Peyer's patch (tissue), 4 donors: ENCODE data around the gene THBS3. TPM values are rescaled to one million over a fixed set of nuclear protein-coding genes. Genes with fewer than 3 reads are reported as not detected.

Experiments
- DNase-seq, 3 donors: peaks; one replicate each; pipeline ENCODE4 v3.0.0-alpha.2; 2017 to 2019
- H3K27ac ChIP-seq, 4 donors: fragments of 200-600 bp; sonication (generic); one replicate each; pipeline ENCODE4 v1.5.1; 2016 to 2019
- H3K27me3 ChIP-seq, 2 donors: fragments of 200-600 bp; sonication (generic); one replicate each; pipeline ENCODE4 v1.5.1; 2019
- H3K36me3 ChIP-seq, 3 donors: fragments of 200-600 bp; sonication (generic); one replicate each; pipeline ENCODE4 v1.5.1; 2016 to 2019
- H3K4me1 ChIP-seq, 4 donors: fragments of 200-600 bp; sonication (generic); one replicate each; pipeline ENCODE4 v1.5.1; 2016 to 2019
- H3K4me3 ChIP-seq, 4 donors: fragments of 200-600 bp; sonication (generic); 1 replicate in 3 of 4; 2 replicates in 1 of 4; pipeline ENCODE4 v1.5.1; 2016 to 2019; ENCODE audit warnings: mild to moderate bottlenecking in 1 of 4
- H3K9me3 ChIP-seq, 4 donors: fragments of 200-600 bp; sonication (generic); one replicate each; pipeline ENCODE4 v1.5.1; 2016 to 2019; ENCODE audit warnings: mild to moderate bottlenecking in 1 of 4
- POLR2A ChIP-seq, 2 donors: fragments of 450-650 bp; IDR thresholded peaks; one replicate each; pipeline ENCODE4 v1.5.1; 2017; ENCODE audit warnings: antibody characterized with exemption in 2 of 2, mild to moderate bottlenecking in 2 of 2, moderate library complexity in 2 of 2
- total RNA-seq, 4 donors: library from RNA; depleted of rRNA; stranded (reverse); fragments of >200 nt; gene quantifications; one replicate each; pipeline ENCODE4 v1.1.0, GENCODE V29; 2016
- TF ChIP-seq, protein P1 (sequence below), 6 experiments: fragments of 450-650 bp in 4 of 6; fragments of 200-600 bp in 2 of 6; sonication (generic) in 1 of 6; IDR thresholded peaks; one replicate each; pipeline ENCODE4 v1.5.1; 2017 to 2019; ENCODE audit warnings: antibody characterized with exemption in 6 of 6, mild to moderate bottlenecking in 3 of 6, moderate library complexity in 1 of 6

The THBS3 gene
- total RNA-seq, 4 donors from 2014 or later = 15.9 to 58.6 (median 46.5) TPM

DNA sequence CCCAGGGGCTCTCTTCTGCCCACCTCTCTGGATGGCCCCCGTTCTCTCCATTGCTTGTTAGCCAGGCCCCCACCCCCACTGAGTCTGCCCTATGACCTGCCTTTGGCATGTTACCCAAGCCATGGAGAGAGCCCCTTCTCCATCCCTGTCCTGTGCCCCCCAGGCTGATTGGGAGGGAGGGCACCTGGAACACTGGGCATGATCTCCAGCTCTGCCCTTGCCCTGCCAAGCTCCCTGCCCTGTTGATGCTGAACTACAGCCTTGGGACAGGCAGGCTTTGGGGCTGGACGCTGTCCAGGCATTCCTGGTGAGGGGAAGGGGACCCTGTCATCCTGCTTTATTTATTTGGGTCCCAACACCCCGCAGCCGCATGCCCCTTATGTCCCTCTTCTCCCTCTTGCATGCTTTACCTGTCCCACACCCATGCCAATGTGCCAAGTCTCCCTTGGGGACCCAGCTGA lies 23.3 kb downstream of the THBS3 start:
- DNase-seq = no peak
- H3K4me3 ChIP-seq = no peak overlapping the region
- no peaks in the 10 kb centered on the region for H3K36me3 ChIP-seq
- no peaks in the 10 kb centered on the region for H3K27me3 ChIP-seq
- H3K27ac ChIP-seq = peak overlapping the region in 2 of 4 donors; percentile 48 to 60
- no peak for TF ChIP-seq POLR2A (IDR thresholded peaks at IDR 0.05)
- TF ChIP-seq, protein P1, sequence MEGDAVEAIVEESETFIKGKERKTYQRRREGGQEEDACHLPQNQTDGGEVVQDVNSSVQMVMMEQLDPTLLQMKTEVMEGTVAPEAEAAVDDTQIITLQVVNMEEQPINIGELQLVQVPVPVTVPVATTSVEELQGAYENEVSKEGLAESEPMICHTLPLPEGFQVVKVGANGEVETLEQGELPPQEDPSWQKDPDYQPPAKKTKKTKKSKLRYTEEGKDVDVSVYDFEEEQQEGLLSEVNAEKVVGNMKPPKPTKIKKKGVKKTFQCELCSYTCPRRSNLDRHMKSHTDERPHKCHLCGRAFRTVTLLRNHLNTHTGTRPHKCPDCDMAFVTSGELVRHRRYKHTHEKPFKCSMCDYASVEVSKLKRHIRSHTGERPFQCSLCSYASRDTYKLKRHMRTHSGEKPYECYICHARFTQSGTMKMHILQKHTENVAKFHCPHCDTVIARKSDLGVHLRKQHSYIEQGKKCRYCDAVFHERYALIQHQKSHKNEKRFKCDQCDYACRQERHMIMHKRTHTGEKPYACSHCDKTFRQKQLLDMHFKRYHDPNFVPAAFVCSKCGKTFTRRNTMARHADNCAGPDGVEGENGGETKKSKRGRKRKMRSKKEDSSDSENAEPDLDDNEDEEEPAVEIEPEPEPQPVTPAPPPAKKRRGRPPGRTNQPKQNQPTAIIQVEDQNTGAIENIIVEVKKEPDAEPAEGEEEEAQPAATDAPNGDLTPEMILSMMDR (IDR thresholded peaks at IDR 0.05) = no peak
- H3K9me3 ChIP-seq = no peaks in the 10 kb centered on the region
- H3K4me1 ChIP-seq = peaks cover 7 to 21% (median 13%) of the 10 kb centered on the region in 4 donors

DNA sequence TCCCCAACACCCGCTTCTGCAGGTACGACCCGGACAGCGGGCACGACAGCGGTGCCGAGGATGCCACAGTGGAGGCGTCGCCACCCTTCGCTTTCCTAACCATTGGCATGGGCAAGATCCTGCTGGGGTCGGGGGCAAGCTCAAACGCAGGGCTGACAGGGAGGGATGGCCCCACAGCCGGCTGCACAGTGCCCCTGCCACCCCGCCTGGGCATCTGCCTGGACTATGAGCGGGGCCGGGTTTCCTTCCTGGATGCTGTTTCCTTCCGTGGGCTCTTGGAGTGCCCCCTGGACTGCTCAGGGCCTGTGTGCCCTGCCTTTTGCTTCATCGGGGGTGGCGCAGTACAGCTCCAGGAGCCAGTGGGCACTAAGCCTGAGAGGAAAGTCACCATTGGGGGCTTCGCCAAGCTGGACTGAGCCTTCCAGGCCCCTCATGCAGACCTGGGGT lies 23.9 kb downstream of the THBS3 start:
- H3K9me3 ChIP-seq = no peaks in the 10 kb centered on the region
- H3K36me3 ChIP-seq = no peaks in the 10 kb centered on the region
- peaks cover 7 to 21% (median 13%) of the 10 kb centered on the region in 4 donors for H3K4me1 ChIP-seq
- no peak for DNase-seq
- H3K27me3 ChIP-seq = no peaks in the 10 kb centered on the region
- TF ChIP-seq, protein P1 (IDR thresholded peaks at IDR 0.05) = no peak
- TF ChIP-seq POLR2A (IDR thresholded peaks at IDR 0.05) = no peak
- no peak overlapping the region for H3K27ac ChIP-seq
- no peak overlapping the region for H3K4me3 ChIP-seq

DNA sequence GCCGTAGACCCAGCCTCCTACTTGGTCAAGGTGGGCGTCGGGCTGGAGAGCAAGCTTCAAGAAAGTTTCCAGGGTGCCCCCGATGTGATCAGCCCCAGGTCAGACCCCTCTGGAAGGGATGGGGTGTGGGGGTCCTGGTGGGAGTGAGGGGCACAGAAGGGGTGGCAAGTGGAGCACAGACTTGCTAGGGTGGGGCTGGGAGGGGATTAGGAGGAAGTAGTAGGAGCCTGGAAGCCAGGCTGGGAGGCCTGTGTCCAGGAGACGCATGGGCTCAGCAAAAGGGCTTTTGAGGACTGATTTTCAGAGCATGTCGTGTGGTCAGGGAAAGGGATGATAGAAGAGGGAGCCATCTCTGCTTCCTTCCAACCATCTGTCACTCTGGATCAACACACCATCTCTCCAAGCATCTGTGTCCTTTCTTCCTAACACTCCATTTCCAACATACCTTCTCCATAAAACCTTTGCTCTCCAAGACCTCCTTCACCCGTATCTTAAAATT lies 25.6 kb downstream of the THBS3 start:
- TF ChIP-seq POLR2A (IDR thresholded peaks at IDR 0.05) = no peak
- TF ChIP-seq, protein P1 (IDR thresholded peaks at IDR 0.05) = no peak
- no peaks in the 10 kb centered on the region for H3K27me3 ChIP-seq
- peaks cover 7 to 21% (median 13%) of the 10 kb centered on the region in 4 donors for H3K4me1 ChIP-seq
- DNase-seq = peak in 1 of 3 donors; percentile 39
- H3K4me3 ChIP-seq = no peak overlapping the region
- no peaks in the 10 kb centered on the region for H3K9me3 ChIP-seq
- no peaks in the 10 kb centered on the region for H3K36me3 ChIP-seq
- no peak overlapping the region for H3K27ac ChIP-seq

DNA sequence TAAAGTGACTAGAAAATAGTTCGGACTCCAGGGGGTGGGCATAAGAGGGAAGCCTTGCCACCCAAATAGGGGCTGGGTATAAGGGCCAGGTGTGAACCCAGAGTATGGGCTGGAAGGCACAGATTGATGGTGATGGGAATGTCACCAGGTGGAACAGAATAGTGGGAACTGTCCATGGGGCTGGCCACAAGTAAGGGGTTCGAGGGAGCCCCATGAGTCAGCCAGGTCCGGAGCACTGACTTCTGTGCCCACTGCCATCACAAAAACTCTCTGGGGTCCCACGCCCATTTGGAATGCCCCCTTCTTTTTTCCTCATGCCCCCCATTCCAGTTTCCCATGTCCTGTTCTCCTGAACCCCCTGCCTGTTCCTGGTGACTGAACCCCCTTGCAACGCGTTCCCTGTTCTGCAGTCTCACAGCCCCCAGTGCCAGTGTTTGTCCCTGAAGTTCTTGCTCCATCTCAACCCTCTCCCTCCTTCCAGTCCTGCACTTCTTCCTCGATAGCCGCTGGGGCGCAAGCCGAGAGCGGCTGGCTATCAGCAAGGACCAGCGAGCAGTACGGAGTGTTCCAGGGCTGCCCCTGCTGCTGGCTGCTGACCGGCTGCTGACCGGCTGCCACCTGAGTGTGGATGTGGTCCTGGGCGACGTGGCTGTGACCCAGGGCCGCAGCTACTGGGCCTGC lies 26.2 kb downstream of the THBS3 start:
- Histone ChIP-seq H3K27ac (no peak overlapping the region), H3K4me3 (no peak overlapping the region), H3K4me1 (peaks cover 7 to 21% (median 13%) of the 10 kb centered on the region in 4 donors), H3K27me3 (no peaks in the 10 kb centered on the region), H3K9me3 (no peaks in the 10 kb centered on the region), H3K36me3 (no peaks in the 10 kb centered on the region)
- TF ChIP-seq, protein P1 (IDR thresholded peaks at IDR 0.05) = no peak
- TF ChIP-seq POLR2A (IDR thresholded peaks at IDR 0.05) = no peak
- DNase-seq = peak in 1 of 3 donors; percentile 12

DNA sequence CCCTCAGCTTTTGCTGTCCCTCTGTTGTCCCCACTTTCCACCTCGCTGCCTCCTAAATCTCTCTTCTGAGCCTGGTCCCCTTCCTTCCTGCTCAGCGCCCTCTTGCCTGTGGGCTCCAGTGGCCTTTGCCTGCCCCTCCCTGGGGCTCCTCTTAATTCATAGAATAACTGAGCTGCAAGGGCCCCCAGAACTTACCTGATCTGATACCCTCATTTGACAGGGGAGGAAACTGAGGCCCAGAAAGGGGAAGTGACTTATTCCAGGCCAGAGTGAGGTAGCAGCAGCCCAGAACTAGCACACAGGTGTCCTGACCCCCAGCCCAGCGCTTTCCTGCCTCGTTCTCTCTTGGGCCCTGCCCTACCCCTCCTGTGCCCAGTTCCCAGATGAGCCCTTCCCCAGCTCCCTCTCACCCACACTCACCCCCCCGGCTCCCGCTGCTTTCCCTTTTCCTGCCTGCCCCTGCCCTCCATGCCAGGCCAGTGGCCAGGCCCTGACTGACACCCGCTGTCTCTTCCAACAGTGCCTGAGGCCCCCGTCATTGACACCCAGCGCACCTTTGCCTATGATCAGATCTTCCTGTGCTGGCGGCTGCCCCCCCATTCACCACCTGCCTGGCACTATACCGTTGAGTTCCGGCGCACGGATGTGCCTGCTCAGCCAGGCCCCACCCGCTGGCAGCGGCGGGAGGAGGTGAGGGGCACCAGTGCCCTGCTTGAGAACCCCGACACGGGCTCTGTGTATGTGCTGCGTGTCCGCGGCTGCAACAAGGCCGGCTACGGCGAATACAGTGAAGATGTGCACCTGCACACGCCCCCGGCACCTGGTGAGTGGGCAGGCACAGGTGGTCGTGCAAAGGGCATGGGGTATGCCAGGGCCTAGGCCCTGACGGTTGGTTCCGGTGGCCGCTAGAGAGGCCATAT lies 28.3 kb downstream of the THBS3 start:
- Histone ChIP-seq H3K4me1 (peaks cover 0 to 9% (median 6%) of the 10 kb centered on the region in 4 donors), H3K27ac (no peak overlapping the region)
- peak in 2 of 3 donors; percentile 45 to 48 for DNase-seq

More for the DNA sequence above, 28.3 kb downstream of the THBS3 start:
- TF ChIP-seq, protein P1 (IDR thresholded peaks at IDR 0.05) = no peak
- no peak for TF ChIP-seq POLR2A (IDR thresholded peaks at IDR 0.05)
- H3K9me3 ChIP-seq = no peaks in the 10 kb centered on the region
- H3K27me3 ChIP-seq = no peaks in the 10 kb centered on the region
- H3K36me3 ChIP-seq = no peaks in the 10 kb centered on the region
- H3K4me3 ChIP-seq = no peak overlapping the region
